HepG2 (cell line): ENCODE data around the gene HPD. TPM values are rescaled to one million over a fixed set of nuclear protein-coding genes. Genes with fewer than 3 reads are reported as not detected.

Source experiments
- DR1 ChIP-seq: sonication (generic); formaldehyde crosslinking; IDR thresholded peaks from 2 replicates; pipeline ENCODE4 v1.8.0; 2021; ENCODE audit warnings: mild to moderate bottlenecking, missing genetic modification reagents, inconsistent platforms
- ETS1 ChIP-seq: sonication (generic); formaldehyde crosslinking; IDR thresholded peaks from 2 replicates; pipeline ENCODE4 v1.4.0; 2020; ENCODE audit warnings: missing genetic modification reagents
- ETV5 ChIP-seq: IDR thresholded peaks from 2 replicates; pipeline ENCODE4 v1.6.1; 2018; ENCODE audit warnings: missing biosample characterization, missing genetic modification reagents, inconsistent platforms, borderline replicate concordance
- FOSL2 ChIP-seq: sonication (generic); formaldehyde crosslinking; IDR thresholded peaks from 2 replicates; pipeline ENCODE4 v1.4.0; 2020; ENCODE audit warnings: missing genetic modification reagents
- KDM5B ChIP-seq: sonication (generic); formaldehyde crosslinking; IDR thresholded peaks from 2 replicates; pipeline ENCODE4 v1.4.0; 2020; ENCODE audit warnings: missing genetic modification reagents, mild to moderate bottlenecking, borderline replicate concordance
- LCORL ChIP-seq, 2 experiments: fragments of 450-650 bp in 1 of 2; sonication (generic) in 1 of 2; formaldehyde crosslinking in 1 of 2; IDR thresholded peaks; 2 replicates each; pipeline versions ENCODE4 v1.5.0 to v1.6.1; 2017 to 2020; ENCODE audit warnings: antibody characterized with exemption in 1 of 2, missing genetic modification reagents in 1 of 2
- NCOR1 ChIP-seq: fragments of 200-600 bp; sonication (generic); IDR thresholded peaks from 2 replicates; pipeline ENCODE4 v1.7.0; 2017; ENCODE audit warnings: antibody characterized with exemption, low read length, borderline replicate concordance
- POGK ChIP-seq: sonication (generic); formaldehyde crosslinking; conservative IDR thresholded peaks from 2 replicates; pipeline ENCODE4 v1.8.0; 2022; ENCODE audit warnings: mild to moderate bottlenecking, moderate library complexity, missing genetic modification reagents
- RNF2 ChIP-seq: fragments of 450-650 bp; conservative IDR thresholded peaks from 2 replicates; pipeline ENCODE4 v1.6.1; 2016; ENCODE audit warnings: low read depth
- UBTF ChIP-seq: sonication (generic); formaldehyde crosslinking; IDR thresholded peaks from 2 replicates; pipeline ENCODE4 v1.4.0; 2020; ENCODE audit warnings: mild to moderate bottlenecking, missing genetic modification reagents
- ZBTB10 ChIP-seq: sonication (generic); formaldehyde crosslinking; IDR thresholded peaks from 2 replicates; pipeline ENCODE4 v1.4.0; 2020; ENCODE audit warnings: missing genetic modification reagents, borderline replicate concordance
- ZBTB7B ChIP-seq: sonication (generic); formaldehyde crosslinking; IDR thresholded peaks from 2 replicates; pipeline ENCODE4 v1.4.0; 2020; ENCODE audit warnings: missing genetic modification reagents
- ZNF281 ChIP-seq: sonication (generic); formaldehyde crosslinking; IDR thresholded peaks from 2 replicates; pipeline ENCODE4 v1.4.0; 2020; ENCODE audit warnings: missing genetic modification reagents, borderline replicate concordance
- ZNF484 ChIP-seq: sonication (generic); formaldehyde crosslinking; IDR thresholded peaks from 2 replicates; pipeline ENCODE4 v1.5.1; 2020; ENCODE audit warnings: mild to moderate bottlenecking, low read depth, missing genetic modification reagents, borderline replicate concordance
- polyA plus RNA-seq, 8 experiments: library from polyadenylated mRNA; depleted of rRNA in 3 of 8; stranded (reverse) in 7 of 8; unstranded in 1 of 8; fragments of >200 nt; fragmentation: Illumina TruSeq in 4 of 8; extraction: Trizol in 4 of 8; gene quantifications; 2 replicates each; pipeline versions ENCODE4 v1.2.1 to v1.2.3, GENCODE V29; 2011 to 2016; ENCODE audit warnings: low read depth in 4 of 8, missing spikeins in 1 of 8, mixed read lengths in 1 of 8; ENCODE audit not compliant: insufficient read depth in 1 of 8
- total RNA-seq, 5 experiments: library from RNA; depleted of rRNA; stranded (reverse); fragments of >200 nt; fragmentation: Illumina TruSeq; extraction: Trizol; gene quantifications; 2 replicates each; pipeline ENCODE4 v1.2.3, GENCODE V29; 2016; ENCODE audit warnings: low read depth in 1 of 5

HPD gene
- total and polyA plus RNA-seq, 2 of the 13 experiments (the other 11 are each of a cell fraction or from before 2014, with no cell fraction given) = 120 to 195 TPM

GRCh38 chr12:121797937-121798786 lies 60.5 kb downstream of the HPD start (continued):
- peak; percentile 81; the same call in 1 of the 2 replicates for TF ChIP-seq ZNF281 (CRISPR knock-in tag)
- peak; percentile 56; the same call in 1 of the 2 replicates for TF ChIP-seq KDM5B
- TF ChIP-seq FOSL2 (CRISPR knock-in tag) = peak; percentile 29; the same call in 1 of the 2 replicates
- TF ChIP-seq ETS1 (CRISPR knock-in tag) = no peak
- TF ChIP-seq DR1 (CRISPR knock-in tag) = no peak
- TF ChIP-seq NCOR1 = no peak
- no peak for TF ChIP-seq RNF2
- no peak for TF ChIP-seq ZNF484 (CRISPR knock-in tag)
- TF ChIP-seq UBTF (CRISPR knock-in tag) = peak; percentile 42; the same call in 1 of the 2 replicates
- TF ChIP-seq ZBTB7B (CRISPR knock-in tag) = 0 out of 2 replicates have a peak, but pooled peaks have one; percentile 36
- no peak for TF ChIP-seq POGK (CRISPR knock-in tag)
- no peak for TF ChIP-seq LCORL (IDR thresholded peaks at IDR 0.05)
- peak; percentile 59; the same call in 1 of the 2 replicates for TF ChIP-seq LCORL (CRISPR knock-in tag; IDR thresholded peaks at IDR 0.05)
- no peak; the same call in 1 of the 2 replicates for TF ChIP-seq ETV5
- no peak for TF ChIP-seq ZBTB10 (CRISPR knock-in tag)
